ENCODE data around the gene GLI1.

The GLI1 gene

GRCh38 chr12:57474862-57475261 is 15.3 kb downstream of the GLI1 start:
- TF ChIP-seq TEAD4 (IDR thresholded peaks at IDR 0.05): no peak
- TF ChIP-seq RAD21 (IDR thresholded peaks at IDR 0.05; ENCODE audit: low read depth): no peak
- TF ChIP-seq EGR1 (IDR thresholded peaks at IDR 0.05): no peak
- no peak for TF ChIP-seq YY1 (IDR thresholded peaks at IDR 0.05; ENCODE audit: low read depth)
- TF ChIP-seq USF1 (IDR thresholded peaks at IDR 0.05): no peak
- TF ChIP-seq REST (IDR thresholded peaks at IDR 0.05; ENCODE audit: low read depth): no peak
- TF ChIP-seq NFIC (IDR thresholded peaks at IDR 0.05): no peak
- no peak for TF ChIP-seq FOXM1 (IDR thresholded peaks at IDR 0.05; ENCODE audit: borderline replicate concordance, low read depth)

GRCh38 chr12:57475271-57476161 is 15.9 kb downstream of the GLI1 start:
- no peak for TF ChIP-seq REST (IDR thresholded peaks at IDR 0.05; ENCODE audit: low read depth)
- TF ChIP-seq TCF12 (IDR thresholded peaks at IDR 0.05; ENCODE audit: low read depth): no peak
- TF ChIP-seq YY1 (IDR thresholded peaks at IDR 0.05; ENCODE audit: low read depth): no peak
- TF ChIP-seq EP300 (IDR thresholded peaks at IDR 0.05; ENCODE audit: borderline replicate concordance): no peak
- no peak for TF ChIP-seq RAD21 (IDR thresholded peaks at IDR 0.05; ENCODE audit: low read depth)
- no peak for TF ChIP-seq CREB1 (IDR thresholded peaks at IDR 0.05; ENCODE audit: low read depth)
- no peak for TF ChIP-seq TAF1 (IDR thresholded peaks at IDR 0.05; ENCODE audit: low read depth)
- TF ChIP-seq USF1 (IDR thresholded peaks at IDR 0.05): no peak
- no peak for TF ChIP-seq ZBTB7A (IDR thresholded peaks at IDR 0.05; ENCODE audit: low read depth)
- no peak for TF ChIP-seq TEAD4 (IDR thresholded peaks at IDR 0.05)
- TF ChIP-seq CEBPB (IDR thresholded peaks at IDR 0.05): no peak
- TF ChIP-seq FOXM1 (IDR thresholded peaks at IDR 0.05; ENCODE audit: borderline replicate concordance, low read depth): no peak
- TF ChIP-seq EGR1 (IDR thresholded peaks at IDR 0.05): no peak
- TF ChIP-seq NFIC (IDR thresholded peaks at IDR 0.05): no peak
- TF ChIP-seq MAX (IDR thresholded peaks at IDR 0.05): no peak

- TF ChIP-seq CREB1 (IDR thresholded peaks at IDR 0.05; ENCODE audit: low read depth) (no peak), YY1 (IDR thresholded peaks at IDR 0.05; ENCODE audit: low read depth) (no peak), REST (IDR thresholded peaks at IDR 0.05; ENCODE audit: low read depth) (no peak), CEBPB (IDR thresholded peaks at IDR 0.05) (no peak), EP300 (IDR thresholded peaks at IDR 0.05; ENCODE audit: borderline replicate concordance) (no peak), MAX (IDR thresholded peaks at IDR 0.05) (no peak), TAF1 (IDR thresholded peaks at IDR 0.05; ENCODE audit: low read depth) (no peak), TCF12 (IDR thresholded peaks at IDR 0.05; ENCODE audit: low read depth) (no peak), ZBTB7A (IDR thresholded peaks at IDR 0.05; ENCODE audit: low read depth) (no peak), NFIC (IDR thresholded peaks at IDR 0.05) (no peak), USF1 (IDR thresholded peaks at IDR 0.05) (no peak)
These were observed 16.8 kb downstream of the GLI1 start for GRCh38 chr12:57476162-57476992.
